HG02623 (cell line): ENCODE data around the gene PIK3C2A.
"Not testable (repeated sequence)": the region's sequence is repeated elsewhere in the genome, so short reads cannot be mapped to it uniquely, and the experiment has no call there.

ENCODE experiments used
- ATAC-seq: cut with Tn5 transposase; IDR thresholded peaks from one replicate; pipeline ENCODE4 v1.9.1; 2021; ENCODE audit warnings: moderate library complexity; ENCODE audit not compliant: unreplicated experiment

PIK3C2A gene, protein sequence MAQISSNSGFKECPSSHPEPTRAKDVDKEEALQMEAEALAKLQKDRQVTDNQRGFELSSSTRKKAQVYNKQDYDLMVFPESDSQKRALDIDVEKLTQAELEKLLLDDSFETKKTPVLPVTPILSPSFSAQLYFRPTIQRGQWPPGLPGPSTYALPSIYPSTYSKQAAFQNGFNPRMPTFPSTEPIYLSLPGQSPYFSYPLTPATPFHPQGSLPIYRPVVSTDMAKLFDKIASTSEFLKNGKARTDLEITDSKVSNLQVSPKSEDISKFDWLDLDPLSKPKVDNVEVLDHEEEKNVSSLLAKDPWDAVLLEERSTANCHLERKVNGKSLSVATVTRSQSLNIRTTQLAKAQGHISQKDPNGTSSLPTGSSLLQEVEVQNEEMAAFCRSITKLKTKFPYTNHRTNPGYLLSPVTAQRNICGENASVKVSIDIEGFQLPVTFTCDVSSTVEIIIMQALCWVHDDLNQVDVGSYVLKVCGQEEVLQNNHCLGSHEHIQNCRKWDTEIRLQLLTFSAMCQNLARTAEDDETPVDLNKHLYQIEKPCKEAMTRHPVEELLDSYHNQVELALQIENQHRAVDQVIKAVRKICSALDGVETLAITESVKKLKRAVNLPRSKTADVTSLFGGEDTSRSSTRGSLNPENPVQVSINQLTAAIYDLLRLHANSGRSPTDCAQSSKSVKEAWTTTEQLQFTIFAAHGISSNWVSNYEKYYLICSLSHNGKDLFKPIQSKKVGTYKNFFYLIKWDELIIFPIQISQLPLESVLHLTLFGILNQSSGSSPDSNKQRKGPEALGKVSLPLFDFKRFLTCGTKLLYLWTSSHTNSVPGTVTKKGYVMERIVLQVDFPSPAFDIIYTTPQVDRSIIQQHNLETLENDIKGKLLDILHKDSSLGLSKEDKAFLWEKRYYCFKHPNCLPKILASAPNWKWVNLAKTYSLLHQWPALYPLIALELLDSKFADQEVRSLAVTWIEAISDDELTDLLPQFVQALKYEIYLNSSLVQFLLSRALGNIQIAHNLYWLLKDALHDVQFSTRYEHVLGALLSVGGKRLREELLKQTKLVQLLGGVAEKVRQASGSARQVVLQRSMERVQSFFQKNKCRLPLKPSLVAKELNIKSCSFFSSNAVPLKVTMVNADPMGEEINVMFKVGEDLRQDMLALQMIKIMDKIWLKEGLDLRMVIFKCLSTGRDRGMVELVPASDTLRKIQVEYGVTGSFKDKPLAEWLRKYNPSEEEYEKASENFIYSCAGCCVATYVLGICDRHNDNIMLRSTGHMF (N-terminal part only)

DNA sequence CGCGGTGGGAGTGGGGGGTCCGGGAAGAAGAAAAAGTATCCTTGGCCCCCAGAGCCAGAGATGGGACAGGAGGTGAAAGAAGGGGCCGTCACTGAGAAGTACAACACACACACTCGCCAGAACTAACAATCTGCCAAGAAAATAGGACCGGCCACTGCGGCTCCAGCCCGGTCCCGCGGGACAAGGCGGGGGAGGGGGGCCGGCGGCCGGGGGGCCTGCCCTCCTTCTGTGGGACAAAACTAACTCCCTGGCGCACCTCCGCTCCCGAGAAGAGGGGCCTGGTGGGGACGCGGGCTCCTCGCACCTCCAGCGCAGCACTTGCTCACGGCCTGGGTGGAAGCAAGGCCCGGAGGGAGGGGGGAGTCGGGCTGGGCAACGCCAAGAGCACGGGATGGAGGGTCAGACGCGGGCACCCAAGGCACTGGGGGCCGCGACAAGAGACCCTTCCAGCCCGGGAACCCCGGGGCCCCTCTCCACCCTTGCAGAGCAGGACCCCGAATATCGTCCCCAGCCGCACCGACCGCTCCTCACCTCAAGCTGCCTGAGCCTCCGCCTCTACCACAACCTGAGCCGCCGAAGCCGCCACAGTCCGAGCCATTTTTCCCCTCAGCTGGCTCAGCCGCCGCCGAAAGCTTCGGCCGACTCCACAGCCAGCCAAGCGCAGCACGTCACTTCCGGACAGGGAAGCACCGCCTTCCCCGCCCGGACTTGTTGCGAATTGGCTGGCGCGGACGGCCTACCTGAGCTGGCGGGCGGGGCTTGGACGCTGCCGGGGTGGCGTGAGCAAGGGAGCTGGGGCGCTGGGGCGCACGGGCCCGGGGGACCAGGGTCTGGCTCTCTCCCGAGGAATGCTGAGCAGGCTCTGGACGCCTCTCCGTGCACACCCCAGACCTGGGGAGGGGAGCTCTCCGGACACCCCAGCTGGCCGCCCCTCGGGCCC, at the start of gene PIK3C2A:
PIK3C2A (minus strand) TSS at position 670 of the 940 bp plus-strand sequence. CDS start 38,245 bp downstream, outside the sequence.
- ATAC-seq, result peak; percentile 97

DNA sequence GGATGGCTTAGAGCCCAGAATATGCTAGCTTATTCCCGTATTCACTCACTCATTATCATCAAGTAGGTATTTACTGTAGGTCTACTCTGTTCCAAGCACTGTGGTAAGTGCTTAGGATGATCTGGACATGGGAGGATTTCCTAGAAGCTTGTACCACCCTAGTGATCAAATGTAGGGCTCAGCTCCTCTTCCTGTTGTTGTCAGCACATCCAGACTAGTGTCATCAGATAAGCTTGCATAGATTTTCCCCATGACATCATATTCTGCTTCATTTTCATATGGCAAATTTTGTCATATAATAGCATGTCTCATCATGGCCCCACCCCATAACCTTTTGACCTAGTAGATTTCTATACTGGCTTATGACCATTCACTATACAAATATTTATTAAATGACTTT, 49.4 kb upstream of the PIK3C2A start:
- ATAC-seq, result no peak

DNA sequence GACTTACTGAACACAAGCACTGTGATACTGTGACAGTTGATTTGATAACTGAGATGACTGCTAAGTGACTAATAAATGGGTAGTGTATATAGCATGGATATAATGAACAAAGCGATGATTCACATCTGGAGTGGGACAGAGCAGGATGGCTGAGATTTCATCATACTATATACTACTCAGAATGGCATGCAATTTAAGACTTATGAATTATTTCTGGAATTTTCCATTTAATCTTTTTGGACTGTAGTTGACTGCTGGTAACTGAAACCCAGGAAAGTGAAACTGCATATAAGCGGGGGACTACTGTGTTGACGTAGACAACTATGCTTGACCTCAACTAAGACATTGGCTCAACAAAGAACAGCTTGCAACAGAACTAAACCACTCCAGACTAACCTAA, 48.7 kb upstream of the PIK3C2A start:
- ATAC-seq, result no peak

DNA sequence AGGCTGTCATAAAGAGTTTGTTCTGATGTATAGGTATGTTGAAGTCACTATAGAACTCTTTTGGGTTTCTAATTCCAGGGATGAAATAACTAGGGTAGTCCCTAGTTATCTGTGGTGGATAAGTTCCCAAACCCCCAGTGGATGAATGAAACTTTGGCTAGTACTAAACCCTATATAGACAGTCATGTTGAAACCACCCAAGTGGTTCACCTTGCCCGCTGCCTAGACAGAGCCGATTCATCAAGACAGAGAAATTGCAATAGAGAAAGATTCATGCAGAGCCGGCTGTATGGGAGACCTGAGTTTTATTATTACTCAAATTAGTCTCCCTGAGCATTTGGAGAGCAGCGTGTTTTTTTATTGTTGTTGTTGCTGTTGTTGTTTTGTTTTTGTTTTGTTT, 44.9 kb upstream of the PIK3C2A start:
- ATAC-seq, result no peak

DNA sequence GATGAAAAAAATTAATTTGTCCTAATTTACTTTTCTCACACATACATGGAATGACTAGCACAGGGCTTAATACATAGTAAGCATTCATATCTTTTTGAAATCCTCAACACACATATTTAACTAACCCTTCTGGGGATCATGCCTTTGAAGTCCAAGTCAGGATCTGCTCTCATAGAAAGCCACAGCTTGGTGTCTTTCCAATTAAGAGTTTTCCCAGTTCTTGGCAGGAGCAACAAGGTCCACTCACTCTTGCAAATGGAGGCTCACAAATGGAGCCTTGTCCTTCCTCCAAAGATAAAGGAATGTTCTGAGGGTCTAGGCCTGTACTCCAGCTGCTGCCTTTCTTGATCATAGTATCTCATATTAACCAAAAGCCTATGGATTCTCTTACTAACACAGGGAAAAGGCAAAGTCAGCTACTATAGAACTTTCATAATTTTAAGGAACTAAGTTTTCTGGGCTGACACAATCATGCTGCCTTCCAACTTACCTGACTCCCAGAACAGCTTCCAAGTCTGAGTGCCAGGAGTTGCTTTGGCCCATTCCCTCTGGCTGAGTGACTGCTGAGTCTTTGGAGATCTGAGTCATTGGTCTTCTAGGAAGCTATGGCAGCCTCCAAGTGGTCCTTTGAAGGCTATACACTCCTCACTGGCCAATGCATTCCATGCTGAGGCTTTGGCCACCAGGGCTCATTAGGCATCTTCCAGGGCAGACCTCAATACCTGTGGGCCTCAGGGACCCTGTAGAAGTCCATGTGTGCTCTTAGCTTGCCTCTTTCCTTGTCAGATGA, 43.0 kb upstream of the PIK3C2A start:
- no peak for ATAC-seq

DNA sequence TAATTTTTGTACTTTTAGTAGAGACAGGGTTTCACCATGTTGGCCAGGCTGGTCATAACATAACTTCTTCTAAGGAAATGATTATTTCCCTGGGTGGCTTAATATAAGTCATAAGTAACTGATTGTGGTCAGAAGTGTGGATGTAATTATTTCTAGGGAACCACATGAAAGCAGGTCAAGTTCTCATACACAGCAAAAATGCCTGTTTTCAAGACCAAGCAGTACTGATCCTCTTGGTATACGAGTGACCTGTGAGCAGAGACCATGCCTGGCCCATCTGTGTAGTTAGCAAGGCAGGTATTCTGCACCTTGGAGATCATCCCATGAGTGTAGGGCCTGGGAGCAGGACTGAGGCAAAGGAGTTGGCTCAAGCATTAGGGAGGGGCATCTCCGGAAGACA, 36.3 kb upstream of the PIK3C2A start:
- ATAC-seq, result peak; percentile 60

DNA sequence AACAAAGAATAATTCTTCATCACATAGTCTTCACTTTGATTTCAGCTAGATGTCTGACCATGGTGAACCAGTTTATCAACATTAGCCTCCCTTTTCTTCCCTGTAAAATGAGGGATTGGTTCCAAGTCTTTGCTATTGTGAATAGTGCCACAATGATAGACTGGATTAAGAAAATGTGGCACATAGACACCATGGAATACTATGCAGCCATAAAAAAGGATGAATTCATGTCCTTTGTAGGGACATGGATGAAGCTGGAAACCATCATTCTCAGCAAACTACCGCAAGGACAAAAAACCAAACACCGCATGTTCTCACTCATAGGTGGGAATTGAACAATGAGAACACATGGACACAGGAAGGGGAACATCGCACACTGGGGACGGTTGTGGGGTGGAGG, 35.2 kb upstream of the PIK3C2A start:
- not testable (repeated sequence) for ATAC-seq

DNA sequence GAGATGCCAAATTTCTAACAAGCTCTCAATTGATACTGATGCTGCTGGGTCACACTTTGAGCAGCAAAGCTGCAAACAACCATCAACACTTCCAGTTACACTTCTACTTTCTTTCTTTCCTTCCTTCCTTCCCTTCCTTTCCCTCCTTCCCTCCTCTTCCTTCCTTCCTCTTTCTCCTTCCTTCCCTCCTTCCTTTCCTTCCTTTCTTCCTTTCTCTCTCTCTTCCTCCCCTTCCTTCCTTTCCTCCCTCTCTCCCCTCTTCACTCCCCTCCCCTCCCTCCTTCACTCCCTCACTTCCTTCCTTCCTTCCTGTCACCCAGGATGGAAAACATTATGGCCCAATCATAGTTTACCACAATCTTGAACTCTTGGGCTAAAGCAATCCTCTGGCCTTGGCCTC, 33.0 kb upstream of the PIK3C2A start:
- no peak for ATAC-seq

DNA sequence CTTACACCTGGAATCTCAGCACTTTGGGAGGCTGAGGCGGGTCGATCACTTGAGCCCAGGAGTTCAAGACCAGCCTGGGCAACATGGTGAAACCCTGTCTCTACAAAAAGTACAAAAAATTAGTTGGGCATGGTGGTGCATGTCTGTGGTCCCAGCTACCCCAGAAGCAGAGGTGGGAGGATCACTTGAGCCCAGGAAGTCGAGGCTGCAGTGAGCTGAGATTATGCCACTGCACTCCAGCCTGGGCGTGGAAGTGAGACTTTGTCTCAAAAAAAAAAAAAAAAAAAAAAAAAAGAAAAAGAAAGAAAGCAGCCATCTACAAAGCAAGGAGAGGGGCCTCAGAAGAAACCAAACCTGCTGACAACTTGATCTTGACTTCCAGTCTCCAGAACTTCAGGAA, 32.1 kb upstream of the PIK3C2A start:
- not testable (repeated sequence) for ATAC-seq

DNA sequence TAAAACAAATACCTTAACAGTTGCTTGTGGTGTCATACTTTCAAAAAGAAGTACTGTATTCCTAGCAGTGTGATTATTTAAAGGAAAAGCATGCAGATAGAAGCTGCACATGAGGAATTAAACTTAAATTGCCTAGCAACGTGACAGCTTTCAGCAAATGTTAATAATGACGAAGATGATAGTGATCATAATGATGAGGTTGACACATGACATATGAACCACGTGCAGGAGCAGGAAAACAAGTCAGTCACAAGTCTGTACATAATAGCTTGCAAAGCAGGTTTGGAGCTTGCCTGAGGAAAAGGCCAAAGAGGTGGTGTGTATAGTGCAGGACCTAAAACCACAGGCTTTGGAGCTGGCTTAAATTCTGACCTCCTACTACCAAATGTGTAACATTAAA, 30.6 kb upstream of the PIK3C2A start:
- ATAC-seq, result no peak

DNA sequence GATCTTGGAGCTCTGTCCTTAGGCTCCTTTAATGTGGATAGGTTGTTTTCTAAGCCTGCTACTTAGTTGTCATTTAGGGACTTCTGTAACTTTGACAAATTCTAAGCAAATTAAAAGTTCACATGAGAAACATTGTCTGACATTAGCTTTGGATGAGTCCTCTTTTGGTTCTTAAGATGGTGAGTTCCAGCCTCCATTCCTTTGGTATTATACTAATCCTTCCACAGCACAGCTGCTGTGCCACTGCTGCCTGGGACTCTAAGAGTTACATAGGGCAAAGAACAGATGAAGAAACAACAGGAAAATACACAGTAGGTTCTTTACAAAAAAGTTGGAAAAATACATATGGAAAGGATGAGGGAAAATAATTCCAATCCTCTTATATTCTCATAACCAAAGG, 25.3 kb upstream of the PIK3C2A start:
- ATAC-seq, result no peak

DNA sequence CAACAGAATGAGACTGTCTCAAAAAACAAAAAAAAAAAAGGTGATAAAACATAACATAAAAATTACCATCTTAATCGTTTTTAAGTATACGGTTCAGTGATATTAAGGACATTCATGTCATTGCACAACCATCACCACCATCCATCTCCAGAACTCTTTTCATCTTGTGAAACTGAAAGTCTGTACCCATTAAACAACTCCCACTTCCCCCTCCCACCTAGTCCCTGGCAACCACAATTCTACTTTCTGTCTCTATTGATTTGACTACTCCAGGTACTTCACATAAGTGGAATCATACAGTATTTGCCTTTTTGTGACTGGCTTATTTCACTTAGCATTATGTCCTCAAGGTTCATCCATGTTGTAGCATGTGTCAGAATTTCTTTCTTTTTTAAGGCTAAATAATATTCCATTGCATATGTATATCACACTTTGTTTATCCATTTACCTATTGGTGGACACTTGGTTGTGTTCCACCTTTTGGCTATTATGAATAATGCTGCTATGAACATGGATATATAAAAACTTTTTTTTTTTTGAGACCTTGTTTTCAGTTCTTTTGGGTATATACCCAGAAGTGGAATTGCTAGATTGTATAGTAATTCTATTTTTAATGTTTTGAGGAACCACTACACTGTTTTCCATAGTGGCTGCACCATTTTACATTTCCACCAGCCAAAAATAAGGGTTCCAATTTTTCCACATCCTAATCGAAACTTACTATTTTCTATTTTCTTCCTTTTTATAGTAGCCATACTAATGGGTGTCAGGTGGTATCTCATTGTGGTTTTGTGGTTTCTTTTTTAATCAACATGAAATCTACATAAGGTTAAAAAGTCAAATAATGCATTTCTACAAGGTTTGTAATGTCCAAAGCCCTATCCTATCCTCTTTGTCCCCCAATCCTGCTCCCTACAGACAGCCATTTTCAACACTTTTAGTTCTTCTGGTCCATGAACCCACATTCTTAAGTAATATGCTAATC, 23.4 kb upstream of the PIK3C2A start:
- ATAC-seq, result peak; percentile 91

DNA sequence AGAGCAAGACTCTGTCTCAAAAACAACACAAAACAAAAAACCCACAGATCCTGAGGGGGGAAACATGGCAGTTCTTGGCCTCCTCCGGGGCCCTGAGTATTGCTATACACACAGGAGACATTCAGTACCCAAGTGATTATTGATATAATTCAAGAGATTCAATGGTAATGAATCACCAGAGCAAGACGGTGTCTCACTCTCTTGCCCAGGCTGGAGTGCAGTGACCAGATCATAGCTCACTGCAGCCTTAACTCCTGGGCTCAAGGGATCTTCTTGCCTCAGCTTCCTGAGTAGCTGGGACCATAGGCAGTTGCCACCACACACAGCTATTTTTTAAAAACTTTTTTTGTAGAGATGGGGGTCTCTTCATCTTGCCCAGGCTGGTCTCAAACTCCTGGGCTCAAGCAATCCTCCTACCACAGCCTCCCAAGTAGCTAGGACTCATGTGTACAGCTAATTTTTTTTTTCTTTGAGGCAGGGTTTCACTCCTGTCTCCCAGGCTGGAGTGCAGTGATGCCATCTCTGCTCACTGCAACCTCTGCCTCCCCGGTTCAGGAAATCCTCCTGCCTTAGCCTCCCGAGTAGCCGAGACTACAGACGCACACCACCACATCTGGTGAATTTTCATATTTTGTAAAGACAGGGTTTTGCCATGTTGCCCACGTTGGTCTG, 21.8 kb upstream of the PIK3C2A start:
- no peak for ATAC-seq

DNA sequence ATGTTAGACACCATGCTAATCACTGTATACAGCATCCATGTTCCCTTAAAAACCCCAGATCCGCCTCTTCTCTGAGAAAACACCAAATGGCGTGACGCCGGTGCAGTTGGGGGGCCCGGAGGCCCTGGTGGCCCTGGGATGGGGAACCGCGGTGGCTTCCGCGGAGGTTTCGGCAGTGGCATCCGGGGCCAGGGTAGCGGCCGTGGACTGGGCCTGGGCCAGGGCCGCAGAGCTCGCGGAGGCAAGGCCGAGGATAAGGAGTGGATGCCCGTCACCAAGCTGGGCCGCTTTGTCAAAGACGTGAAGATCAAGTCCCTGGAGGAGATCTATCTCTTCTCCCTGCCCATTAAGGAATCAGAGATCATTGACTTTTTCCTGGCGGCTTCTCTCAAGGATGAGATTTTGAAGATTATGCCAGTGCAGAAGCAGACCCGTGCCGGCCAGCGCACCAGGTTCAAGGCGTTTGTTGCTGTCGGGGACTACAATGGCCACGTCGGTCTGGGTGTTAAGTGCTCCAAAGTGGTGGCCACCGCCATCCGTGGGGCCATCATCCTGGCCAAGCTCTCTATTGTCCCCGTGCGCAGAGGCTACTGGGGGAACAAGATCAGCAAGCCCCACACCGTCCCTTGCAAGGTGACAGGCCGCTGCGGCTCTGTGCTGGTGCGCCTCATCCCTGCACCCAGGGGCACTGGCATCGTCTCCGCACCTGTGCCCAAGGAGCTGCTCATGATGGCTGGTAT, 20.6 kb upstream of the PIK3C2A start:
- not testable (repeated sequence) for ATAC-seq

DNA sequence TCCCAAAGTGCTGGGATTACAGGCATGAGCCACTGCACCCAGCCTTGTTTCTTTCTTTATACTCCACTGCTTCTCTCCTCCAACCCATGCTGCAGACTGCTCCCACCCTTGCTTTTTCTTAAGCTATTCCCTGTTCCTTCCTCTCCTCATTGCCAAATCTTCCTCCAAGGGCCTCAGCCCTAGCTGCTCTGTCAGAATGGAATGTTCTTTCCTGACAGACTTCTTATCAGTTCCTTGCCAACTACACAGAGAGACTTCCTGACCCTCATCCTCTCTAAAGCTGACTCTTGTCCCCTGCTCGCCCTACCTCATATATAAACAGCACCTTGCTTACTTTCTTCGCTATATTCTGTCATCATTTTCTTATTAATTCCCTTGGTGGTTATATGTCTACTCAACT, 16.9 kb upstream of the PIK3C2A start:
- no peak for ATAC-seq

DNA sequence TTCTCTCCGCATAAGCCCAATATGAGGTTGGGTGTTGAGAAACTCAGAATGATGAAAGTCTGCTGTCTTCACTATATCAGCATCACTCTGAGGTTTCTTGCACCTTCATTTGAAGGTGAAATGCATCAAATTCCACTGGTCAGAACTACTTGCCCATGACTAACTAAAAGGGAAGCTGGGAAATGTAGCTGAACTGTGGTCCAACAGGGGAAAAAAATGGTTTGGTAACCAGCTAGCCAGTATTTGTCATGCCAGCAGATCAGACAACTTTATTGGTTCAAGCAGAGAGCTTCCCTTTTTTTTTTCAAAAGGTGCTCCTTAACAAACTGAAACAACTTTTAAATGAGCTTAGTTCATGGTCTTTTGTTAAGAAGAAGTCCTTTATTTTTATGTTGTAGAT, 14.2 kb upstream of the PIK3C2A start:
- no peak for ATAC-seq

DNA sequence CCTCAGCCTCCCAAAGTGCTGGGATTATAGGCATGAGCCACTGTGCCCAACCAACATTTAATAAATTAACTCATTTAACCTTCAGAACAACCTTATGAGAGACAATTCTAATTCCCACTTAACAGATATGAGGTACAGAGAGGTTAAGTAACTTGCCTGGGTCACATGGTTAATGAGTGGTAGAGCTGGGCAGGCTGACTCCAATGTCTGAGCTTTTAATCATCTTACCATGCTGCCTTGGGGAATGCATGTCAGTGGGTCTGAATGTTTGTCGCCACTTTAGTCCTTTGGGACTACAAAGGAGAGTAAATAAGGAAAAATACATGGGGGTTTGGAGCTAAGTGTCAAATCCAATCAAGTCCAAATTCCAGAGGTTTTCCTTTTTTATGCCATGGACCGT, 11.2 kb upstream of the PIK3C2A start:
- ATAC-seq, result no peak
